GM12891 (cell line): ENCODE measurements around the gene SLC46A3.

Source experiments
- PAX5 ChIP-seq: IDR thresholded peaks from 2 replicates; pipeline ENCODE4 v1.6.1; 2011; ENCODE audit warnings: low read length, moderate library complexity, mild to moderate bottlenecking; ENCODE audit not compliant: insufficient read depth, severe bottlenecking
- POLR2A ChIP-seq: IDR thresholded peaks from 2 replicates; pipeline ENCODE4 v1.6.1; 2011; ENCODE audit warnings: low read depth, low read length, control low read depth
- POLR2AphosphoS5 ChIP-seq: IDR thresholded peaks from 2 replicates; pipeline ENCODE4 v1.6.1; 2011; ENCODE audit warnings: low read depth, low read length, control low read depth
- POU2F2 ChIP-seq: IDR thresholded peaks from 2 replicates; pipeline ENCODE4 v1.6.1; 2011; ENCODE audit warnings: low read depth, mild to moderate bottlenecking, control low read depth, low read length, moderate library complexity
- SPI1 ChIP-seq: IDR thresholded peaks from 2 replicates; pipeline ENCODE4 v1.6.1; 2011; ENCODE audit warnings: low read depth, low read length, control low read depth
- TAF1 ChIP-seq: IDR thresholded peaks from 2 replicates; pipeline ENCODE4 v1.6.1; 2011; ENCODE audit warnings: low read depth, low read length, control low read depth

DNA sequence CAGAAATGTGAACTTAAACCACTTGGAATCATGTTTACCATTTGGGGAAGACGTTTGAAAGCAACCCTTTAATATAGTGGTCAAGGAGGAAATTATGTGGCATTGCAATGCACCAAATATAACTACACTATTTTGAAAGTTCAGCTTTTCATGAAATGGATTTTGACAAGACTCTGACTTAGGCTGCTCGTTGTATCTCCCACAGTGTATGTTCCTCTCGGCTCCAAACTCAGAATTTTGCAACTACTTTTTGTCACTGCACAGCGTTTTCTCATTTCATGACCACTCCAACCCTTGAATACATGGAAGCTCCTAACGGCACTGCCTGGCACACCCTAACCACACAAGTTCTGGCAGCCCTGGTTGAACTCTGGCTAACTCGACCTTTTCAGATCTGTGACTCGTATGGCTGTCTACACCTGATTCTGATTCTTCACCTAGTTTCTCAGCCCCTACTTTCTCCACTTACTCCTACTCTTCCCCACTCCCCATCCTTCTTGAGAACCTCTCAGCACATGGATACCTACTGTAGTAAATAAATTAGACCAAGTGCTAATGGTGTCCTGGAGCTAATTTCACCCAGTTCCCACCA lies 66.9 kb downstream of the SLC46A3 start:
- no peak for TF ChIP-seq POLR2A
- TF ChIP-seq SPI1, result no peak
- TF ChIP-seq POLR2AphosphoS5, result no peak
- no peak for TF ChIP-seq PAX5
- no peak for TF ChIP-seq TAF1
- TF ChIP-seq POU2F2, result no peak
